K562 (cell line): ENCODE results near the gene ATP5F1A. TPM values are rescaled to one million over a fixed set of nuclear protein-coding genes. Genes with fewer than 3 reads are reported as not detected.

Experiments
- GABPB1 ChIP-seq: sonication (generic); formaldehyde crosslinking; IDR thresholded peaks from 2 replicates; pipeline ENCODE4 v1.8.0; 2022; ENCODE audit warnings: mild to moderate bottlenecking, missing genetic modification reagents
- HNRNPLL ChIP-seq: fragments of 200-400 bp; formaldehyde crosslinking; IDR thresholded peaks from 2 replicates; pipeline ENCODE4 v1.6.1; 2017; ENCODE audit warnings: low read length, low read depth, mild to moderate bottlenecking; ENCODE audit not compliant: poor library complexity, severe bottlenecking
- IFI16 ChIP-seq: fragments of 250-450 bp; sonication (Bioruptor Pico); IDR thresholded peaks from 2 replicates; pipeline ENCODE4 v2.1.2; 2022; ENCODE audit warnings: mild to moderate bottlenecking, inconsistent platforms
- ILF3 ChIP-seq: fragments of 450-650 bp; IDR thresholded peaks from 2 replicates; pipeline ENCODE4 v1.6.1; 2018; ENCODE audit warnings: antibody characterized with exemption, mild to moderate bottlenecking, moderate library complexity, borderline replicate concordance
- MBD2 ChIP-seq: sonication (generic); IDR thresholded peaks from 2 replicates; pipeline ENCODE4 v1.6.1; 2016; ENCODE audit warnings: low read depth, borderline replicate concordance
- RBM15 ChIP-seq: fragments of 200-400 bp; formaldehyde crosslinking; IDR thresholded peaks from 2 replicates; pipeline ENCODE4 v1.6.1; 2018; ENCODE audit warnings: mild to moderate bottlenecking, low read length, moderate library complexity; ENCODE audit not compliant: insufficient read depth
- RBM39 ChIP-seq: fragments of 200-400 bp; formaldehyde crosslinking; optimal IDR thresholded peaks from 2 replicates; pipeline ENCODE3; 2018; ENCODE audit warnings: low read depth, low read length
- RFX5 ChIP-seq: IDR thresholded peaks from 2 replicates; pipeline ENCODE4 v1.6.1; 2011; ENCODE audit warnings: low read depth, mild to moderate bottlenecking, improper control_type of control experiment, low read length
- SMARCE1 ChIP-seq: fragments of 450-650 bp; IDR thresholded peaks from 2 replicates; pipeline ENCODE4 v1.7.1; 2016; ENCODE audit warnings: mild to moderate bottlenecking
- SNRNP70 ChIP-seq: fragments of 200-400 bp; formaldehyde crosslinking; optimal IDR thresholded peaks from 2 replicates; pipeline ENCODE3; 2017; ENCODE audit warnings: low read depth, low read length
- TBP ChIP-seq: optimal IDR thresholded peaks from 2 replicates; pipeline ENCODE3; 2011; ENCODE audit warnings: low read depth, low read length, improper control_type of control experiment
- TCF7 ChIP-seq: sonication (generic); IDR thresholded peaks from 2 replicates; pipeline ENCODE4 v1.6.1; 2016; ENCODE audit warnings: antibody characterized with exemption, borderline replicate concordance
- ZBTB7A ChIP-seq: IDR thresholded peaks from 2 replicates; pipeline ENCODE4 v1.6.1; 2011; ENCODE audit warnings: low read depth, mild to moderate bottlenecking, low read length, moderate library complexity, borderline replicate concordance; ENCODE audit not compliant: control insufficient read depth
- ZNF197 ChIP-seq: fragments of 200-800 bp; sonication (Bioruptor generic); IDR thresholded peaks from 2 replicates; pipeline ENCODE4 v1.6.1; 2016; ENCODE audit warnings: low read depth, missing genetic modification characterization, missing compliant biosample characterization
- polyA plus RNA-seq, 8 experiments: library from polyadenylated mRNA; depleted of rRNA in 4 of 8; stranded (reverse) in 5 of 8; unstranded in 3 of 8; fragments of >200 nt; fragmentation: Nextera tagmentation in 2 of 8; fragmentation: Illumina TruSeq in 1 of 8; extraction: Ambion mirVana in 2 of 8; extraction: Trizol in 1 of 8; gene quantifications; 2 replicates each; pipeline versions ENCODE4 v1.2.1 to v1.2.3, GENCODE V29; 2011 to 2014; ENCODE audit warnings: inconsistent platforms in 1 of 8, missing spikeins in 1 of 8
- total RNA-seq, 7 experiments: library from RNA; depleted of rRNA in 6 of 7; stranded (reverse); fragments of >200 nt in 6 of 7; fragmentation: Illumina TruSeq in 2 of 7; extraction: Trizol in 2 of 7; gene quantifications; 2 replicates each; pipeline versions ENCODE4 v1.2.1 to v1.2.3, GENCODE V29; 2011 to 2021; ENCODE audit warnings: low replicate concordance in 1 of 7
- TF ChIP-seq, protein P1 (sequence below): IDR thresholded peaks from 2 replicates; pipeline ENCODE4 v1.6.1; 2016; ENCODE audit warnings: missing genetic modification characterization, missing compliant biosample characterization
- TF ChIP-seq, protein P2 (sequence below): sonication (generic); formaldehyde crosslinking; IDR thresholded peaks from 2 replicates; pipeline ENCODE4 v1.4.0; 2020; ENCODE audit warnings: mild to moderate bottlenecking, missing genetic modification reagents
- TF ChIP-seq, protein P3 (sequence below): sonication (generic); formaldehyde crosslinking; IDR thresholded peaks from 2 replicates; pipeline ENCODE4 v1.8.1; 2023; ENCODE audit warnings: mild to moderate bottlenecking, missing genetic modification reagents, moderate library complexity
- TF ChIP-seq, protein P4 (sequence below): fragments of 450-650 bp; formaldehyde crosslinking; IDR thresholded peaks from 2 replicates; pipeline ENCODE4 v1.4.0; 2020; ENCODE audit warnings: mild to moderate bottlenecking, mixed read lengths
- TF ChIP-seq, protein P5 (sequence below): fragments of 250-450 bp; sonication (Bioruptor Pico); IDR thresholded peaks from 2 replicates; pipeline ENCODE4 v1.5.0; 2021; ENCODE audit warnings: mild to moderate bottlenecking, borderline replicate concordance

The ATP5F1A gene
- total and polyA plus RNA-seq, 9 of the 15 experiments (the other 6 are each of a cell fraction or from before 2014, with no cell fraction given) = 377 to 762 (median 490) TPM

DNA sequence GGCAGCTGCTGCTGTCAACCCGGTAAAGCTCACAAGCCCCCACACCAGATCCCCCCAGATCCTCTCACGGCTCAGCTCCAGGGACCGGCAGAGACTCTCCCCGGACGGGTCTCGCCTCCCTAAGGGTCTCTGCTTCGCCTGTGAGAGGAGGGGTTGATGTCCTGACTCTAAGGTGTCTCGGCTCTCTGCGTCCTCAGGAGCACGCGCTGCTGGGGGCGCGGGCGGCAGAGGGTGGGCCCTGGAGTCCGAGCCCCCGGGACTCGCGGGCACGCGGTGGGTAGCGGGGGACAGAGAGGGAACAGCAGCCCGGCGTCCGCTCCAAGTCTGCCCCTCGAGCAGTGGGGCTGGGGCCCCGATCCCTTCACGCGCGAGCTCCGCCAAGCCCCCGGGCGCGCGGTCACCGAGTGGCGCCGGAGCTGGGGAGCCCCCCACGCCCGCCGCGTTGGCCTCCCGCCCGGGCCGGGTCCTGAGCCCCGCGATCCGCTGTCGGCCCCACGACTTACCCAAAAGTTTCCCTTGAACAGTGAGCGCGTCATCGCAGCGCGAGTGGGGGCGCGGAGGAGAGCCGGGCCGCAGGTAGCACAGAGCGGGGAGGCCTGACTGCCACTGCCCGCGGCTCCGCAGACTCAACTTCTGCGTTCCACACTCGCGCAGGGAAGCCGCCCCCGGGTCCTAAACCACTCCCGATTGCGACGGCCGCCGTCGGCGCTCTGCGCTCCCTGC, 26.3 kb downstream of the ATP5F1A start, which contains the start of gene PSTPIP2 (continued):
- TF ChIP-seq, protein P1, sequence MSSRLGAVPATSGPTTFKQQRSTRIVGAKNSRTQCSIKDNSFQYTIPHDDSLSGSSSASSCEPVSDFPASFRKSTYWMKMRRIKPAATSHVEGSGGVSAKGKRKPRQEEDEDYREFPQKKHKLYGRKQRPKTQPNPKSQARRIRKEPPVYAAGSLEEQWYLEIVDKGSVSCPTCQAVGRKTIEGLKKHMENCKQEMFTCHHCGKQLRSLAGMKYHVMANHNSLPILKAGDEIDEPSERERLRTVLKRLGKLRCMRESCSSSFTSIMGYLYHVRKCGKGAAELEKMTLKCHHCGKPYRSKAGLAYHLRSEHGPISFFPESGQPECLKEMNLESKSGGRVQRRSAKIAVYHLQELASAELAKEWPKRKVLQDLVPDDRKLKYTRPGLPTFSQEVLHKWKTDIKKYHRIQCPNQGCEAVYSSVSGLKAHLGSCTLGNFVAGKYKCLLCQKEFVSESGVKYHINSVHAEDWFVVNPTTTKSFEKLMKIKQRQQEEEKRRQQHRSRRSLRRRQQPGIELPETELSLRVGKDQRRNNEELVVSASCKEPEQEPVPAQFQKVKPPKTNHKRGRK (tag) = no peak
- TF ChIP-seq, protein P2, sequence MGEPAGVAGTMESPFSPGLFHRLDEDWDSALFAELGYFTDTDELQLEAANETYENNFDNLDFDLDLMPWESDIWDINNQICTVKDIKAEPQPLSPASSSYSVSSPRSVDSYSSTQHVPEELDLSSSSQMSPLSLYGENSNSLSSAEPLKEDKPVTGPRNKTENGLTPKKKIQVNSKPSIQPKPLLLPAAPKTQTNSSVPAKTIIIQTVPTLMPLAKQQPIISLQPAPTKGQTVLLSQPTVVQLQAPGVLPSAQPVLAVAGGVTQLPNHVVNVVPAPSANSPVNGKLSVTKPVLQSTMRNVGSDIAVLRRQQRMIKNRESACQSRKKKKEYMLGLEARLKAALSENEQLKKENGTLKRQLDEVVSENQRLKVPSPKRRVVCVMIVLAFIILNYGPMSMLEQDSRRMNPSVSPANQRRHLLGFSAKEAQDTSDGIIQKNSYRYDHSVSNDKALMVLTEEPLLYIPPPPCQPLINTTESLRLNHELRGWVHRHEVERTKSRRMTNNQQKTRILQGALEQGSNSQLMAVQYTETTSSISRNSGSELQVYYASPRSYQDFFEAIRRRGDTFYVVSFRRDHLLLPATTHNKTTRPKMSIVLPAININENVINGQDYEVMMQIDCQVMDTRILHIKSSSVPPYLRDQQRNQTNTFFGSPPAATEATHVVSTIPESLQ = 0 out of 2 replicates have a peak, but pooled peaks have one; percentile 58
- no peak; the same call in 1 of the 2 replicates for TF ChIP-seq GABPB1 (CRISPR knock-in tag)
- TF ChIP-seq SMARCE1 = no peak
- TF ChIP-seq, protein P3, sequence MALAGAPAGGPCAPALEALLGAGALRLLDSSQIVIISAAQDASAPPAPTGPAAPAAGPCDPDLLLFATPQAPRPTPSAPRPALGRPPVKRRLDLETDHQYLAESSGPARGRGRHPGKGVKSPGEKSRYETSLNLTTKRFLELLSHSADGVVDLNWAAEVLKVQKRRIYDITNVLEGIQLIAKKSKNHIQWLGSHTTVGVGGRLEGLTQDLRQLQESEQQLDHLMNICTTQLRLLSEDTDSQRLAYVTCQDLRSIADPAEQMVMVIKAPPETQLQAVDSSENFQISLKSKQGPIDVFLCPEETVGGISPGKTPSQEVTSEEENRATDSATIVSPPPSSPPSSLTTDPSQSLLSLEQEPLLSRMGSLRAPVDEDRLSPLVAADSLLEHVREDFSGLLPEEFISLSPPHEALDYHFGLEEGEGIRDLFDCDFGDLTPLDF = no peak
- peak; percentile 84 for TF ChIP-seq HNRNPLL
- TF ChIP-seq, protein P4, sequence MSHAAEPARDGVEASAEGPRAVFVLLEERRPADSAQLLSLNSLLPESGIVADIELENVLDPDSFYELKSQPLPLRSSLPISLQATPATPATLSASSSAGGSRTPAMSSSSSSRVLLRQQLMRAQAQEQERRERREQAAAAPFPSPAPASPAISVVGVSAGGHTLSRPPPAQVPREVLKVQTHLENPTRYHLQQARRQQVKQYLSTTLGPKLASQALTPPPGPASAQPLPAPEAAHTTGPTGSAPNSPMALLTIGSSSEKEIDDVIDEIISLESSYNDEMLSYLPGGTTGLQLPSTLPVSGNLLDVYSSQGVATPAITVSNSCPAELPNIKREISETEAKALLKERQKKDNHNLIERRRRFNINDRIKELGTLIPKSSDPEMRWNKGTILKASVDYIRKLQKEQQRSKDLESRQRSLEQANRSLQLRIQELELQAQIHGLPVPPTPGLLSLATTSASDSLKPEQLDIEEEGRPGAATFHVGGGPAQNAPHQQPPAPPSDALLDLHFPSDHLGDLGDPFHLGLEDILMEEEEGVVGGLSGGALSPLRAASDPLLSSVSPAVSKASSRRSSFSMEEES = no peak
- TF ChIP-seq, protein P5, sequence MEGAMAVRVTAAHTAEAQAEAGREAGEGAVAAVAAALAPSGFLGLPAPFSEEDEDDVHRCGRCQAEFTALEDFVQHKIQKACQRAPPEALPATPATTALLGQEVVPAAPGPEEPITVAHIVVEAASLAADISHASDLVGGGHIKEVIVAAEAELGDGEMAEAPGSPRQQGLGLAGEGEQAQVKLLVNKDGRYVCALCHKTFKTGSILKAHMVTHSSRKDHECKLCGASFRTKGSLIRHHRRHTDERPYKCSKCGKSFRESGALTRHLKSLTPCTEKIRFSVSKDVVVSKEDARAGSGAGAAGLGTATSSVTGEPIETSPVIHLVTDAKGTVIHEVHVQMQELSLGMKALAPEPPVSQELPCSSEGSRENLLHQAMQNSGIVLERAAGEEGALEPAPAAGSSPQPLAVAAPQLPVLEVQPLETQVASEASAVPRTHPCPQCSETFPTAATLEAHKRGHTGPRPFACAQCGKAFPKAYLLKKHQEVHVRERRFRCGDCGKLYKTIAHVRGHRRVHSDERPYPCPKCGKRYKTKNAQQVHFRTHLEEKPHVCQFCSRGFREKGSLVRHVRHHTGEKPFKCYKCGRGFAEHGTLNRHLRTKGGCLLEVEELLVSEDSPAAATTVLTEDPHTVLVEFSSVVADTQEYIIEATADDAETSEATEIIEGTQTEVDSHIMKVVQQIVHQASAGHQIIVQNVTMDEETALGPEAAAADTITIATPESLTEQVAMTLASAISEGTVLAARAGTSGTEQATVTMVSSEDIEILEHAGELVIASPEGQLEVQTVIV (CRISPR knock-in tag) = no peak
- TF ChIP-seq MBD2 = no peak
- TF ChIP-seq SNRNP70 = no peak
- no peak for TF ChIP-seq RFX5
- peak; percentile 39; the same call in 1 of the 2 replicates for TF ChIP-seq ZBTB7A
- TF ChIP-seq ILF3 = no peak
- TF ChIP-seq ZNF197 (CRISPR knock-in tag) = no peak
- TF ChIP-seq RBM15 = no peak
- TF ChIP-seq TCF7 = no peak
- TF ChIP-seq TBP = no peak
- TF ChIP-seq IFI16 (CRISPR knock-in tag) = no peak
- no peak for TF ChIP-seq RBM39
